Fibroblast of peridontal ligament (primary cell): Measurements from ENCODE around the gene TBK1.

Experiments
- DNase-seq: peaks from one replicate; pipeline ENCODE4 v3.0.0-alpha.2; 2010; ENCODE audit errors: extremely low read depth

Gene TBK1

GRCh38 chr12:64452559-64453329 lies 824 bp downstream of the TBK1 start:
- peak; percentile 91 for DNase-seq

GRCh38 chr12:64455506-64455905 lies 3.6 kb downstream of the TBK1 start:
- DNase-seq: no peak

GRCh38 chr12:64456119-64456518 lies 4.2 kb downstream of the TBK1 start:
- DNase-seq: no peak

DNA sequence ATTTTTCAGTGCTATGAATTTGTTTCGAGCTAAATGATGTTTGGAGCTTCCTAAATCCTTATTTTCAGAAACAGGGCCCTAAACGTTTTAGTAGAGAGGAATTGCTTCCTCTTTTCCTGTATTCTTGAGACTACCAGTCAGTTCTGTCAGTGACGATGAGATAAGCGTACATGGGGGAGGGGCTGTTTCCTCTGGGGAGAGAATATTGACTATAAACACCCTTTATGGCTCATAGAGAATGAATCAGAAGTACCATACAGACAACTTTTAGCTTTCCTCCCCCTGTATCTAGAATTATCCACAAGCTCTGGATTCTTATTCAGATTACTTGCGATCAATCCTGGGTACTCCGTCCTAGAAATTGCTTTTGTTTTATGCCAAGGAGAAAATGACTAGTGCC lies 5.1 kb downstream of the TBK1 start:
- DNase-seq: no peak

DNA sequence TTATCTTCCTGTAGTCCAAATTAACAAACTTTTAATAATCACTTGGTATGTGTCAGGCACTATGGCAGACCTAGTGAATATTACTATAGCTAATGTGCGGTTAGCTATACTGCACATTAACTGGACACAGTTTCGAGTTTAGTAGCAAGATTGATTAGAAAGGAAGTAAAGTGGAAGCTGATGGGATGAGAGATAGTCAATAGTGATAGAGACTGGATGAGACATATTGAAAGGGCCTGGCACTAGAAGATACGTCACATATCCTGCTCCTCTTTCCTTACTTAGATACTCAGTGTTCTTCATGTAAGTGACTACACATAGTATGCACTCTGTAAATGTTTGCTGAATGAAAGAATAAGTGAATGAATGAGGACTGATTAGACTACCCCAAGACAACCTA lies 5.5 kb downstream of the TBK1 start:
- DNase-seq: no peak

GRCh38 chr12:64457923-64458322 lies 6.0 kb downstream of the TBK1 start:
- no peak for DNase-seq

- peak; percentile 15 for DNase-seq
Measured at GRCh38 chr12:64459394-64459891, 7.5 kb downstream of the TBK1 start.

GRCh38 chr12:64461634-64462414 lies 9.9 kb downstream of the TBK1 start:
- peak; percentile 77 for DNase-seq

- DNase-seq: no peak
Measured at GRCh38 chr12:64466178-64466577, 14.3 kb downstream of the TBK1 start.

DNA sequence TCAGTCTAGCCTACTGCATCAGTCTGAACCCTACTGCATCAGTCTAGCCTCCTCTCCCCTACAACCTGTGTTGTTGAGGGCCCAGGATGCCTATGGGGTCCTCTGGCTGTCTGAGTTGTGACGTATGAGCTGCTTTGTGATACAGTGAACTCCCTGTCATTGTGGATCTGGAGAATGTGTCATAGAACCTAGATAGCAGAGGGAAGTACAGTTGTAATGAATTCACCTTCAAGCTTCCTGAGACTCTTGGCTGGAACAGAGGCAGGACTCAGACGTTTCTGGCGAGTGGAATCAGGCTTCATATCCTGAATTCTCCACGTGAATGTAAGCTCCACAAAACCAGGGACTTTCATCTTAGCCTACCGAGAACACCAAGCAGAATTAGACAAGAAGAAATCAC lies 17.0 kb downstream of the TBK1 start:
- no peak for DNase-seq

DNA sequence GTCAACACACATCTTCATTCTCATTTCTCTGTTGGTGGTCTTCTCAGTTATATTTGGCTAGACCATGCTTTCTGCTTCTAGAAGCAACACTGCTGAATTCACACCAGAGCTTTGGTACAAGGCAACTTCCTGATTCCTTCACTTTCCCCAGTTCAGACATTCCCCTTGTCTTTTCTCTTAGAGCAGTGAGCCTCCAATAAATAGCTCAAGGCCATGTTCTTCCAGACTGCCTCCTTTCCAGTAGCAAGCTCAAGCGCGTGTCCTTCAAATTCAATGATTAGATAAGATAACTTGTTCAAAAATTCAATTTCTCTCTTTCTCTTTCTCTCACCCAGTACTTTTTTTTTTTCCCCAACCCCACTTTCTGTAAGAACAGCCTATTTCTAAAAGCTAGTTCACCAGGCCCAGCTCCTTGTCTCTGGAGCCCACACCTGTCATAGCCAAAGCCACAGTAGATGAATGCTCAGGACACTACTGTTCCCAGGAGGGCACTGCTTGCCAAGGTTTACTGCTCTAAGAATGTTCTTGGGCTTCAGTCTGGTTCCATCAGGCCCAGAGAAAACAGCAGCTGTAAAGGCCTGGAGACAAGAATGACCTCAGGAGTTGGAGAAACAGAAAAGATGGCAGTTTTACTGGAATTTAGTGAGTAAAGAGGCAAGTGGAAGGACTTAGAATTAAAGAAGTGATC lies 17.7 kb downstream of the TBK1 start:
- no peak for DNase-seq

- no peak for DNase-seq
Measured at GRCh38 chr12:64470495-64470894, 18.6 kb downstream of the TBK1 start.

DNA sequence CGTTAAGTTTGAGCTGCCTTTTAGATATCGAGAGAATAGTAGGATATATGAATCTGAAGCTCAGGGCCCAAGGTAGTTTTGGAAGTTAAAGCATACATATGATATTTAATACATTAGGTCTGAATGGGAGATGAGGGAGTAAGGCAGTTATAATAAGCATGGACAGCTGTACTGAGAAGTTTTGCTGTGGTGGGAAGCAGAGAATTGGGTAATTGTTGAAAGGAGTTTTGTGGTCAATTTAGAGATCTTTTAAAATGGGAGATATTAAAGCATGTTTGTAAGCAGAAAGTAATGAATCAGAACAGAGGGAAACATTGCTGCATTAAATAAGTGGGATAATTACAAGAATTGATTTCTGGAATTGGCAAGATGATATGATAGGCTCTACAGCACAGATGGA lies 21.3 kb downstream of the TBK1 start:
- DNase-seq: no peak

DNA sequence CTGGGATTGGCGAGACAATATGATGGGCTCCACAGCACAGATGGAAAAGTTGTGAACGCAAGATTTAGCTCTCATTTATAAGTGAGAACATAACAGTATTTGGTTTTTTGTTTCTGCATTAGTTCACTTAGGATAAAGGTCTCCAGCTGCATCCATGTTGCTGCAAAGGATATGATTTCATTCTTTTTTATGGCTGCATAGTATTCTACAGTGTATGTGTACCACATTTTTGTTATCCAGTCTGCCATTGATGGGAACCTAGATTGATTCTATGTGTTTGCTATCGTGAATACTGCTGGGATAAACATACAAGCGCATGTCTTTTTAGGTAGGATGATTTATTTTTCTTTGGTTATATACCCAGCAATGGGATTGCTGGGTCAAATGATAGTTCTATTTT lies 23.6 kb downstream of the TBK1 start:
- no peak for DNase-seq

DNA sequence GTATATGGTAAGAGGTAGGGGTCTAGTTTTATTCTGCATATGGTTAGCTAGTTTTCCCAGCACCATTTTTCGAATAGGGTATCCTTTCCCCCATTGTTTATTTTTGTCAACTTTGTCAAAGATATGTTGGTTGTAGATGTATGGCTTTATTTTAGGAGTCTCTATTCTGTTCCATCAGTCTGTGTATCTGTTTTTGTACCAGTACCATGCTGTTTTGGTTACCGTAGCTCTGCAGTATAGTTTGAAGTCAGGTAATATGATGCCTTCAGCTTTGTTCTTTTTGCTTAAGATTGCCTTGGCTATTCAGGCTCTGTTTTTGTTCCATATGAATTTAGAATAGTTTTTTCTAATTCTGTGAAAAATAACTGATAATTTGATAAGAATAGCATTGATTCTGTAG lies 24.9 kb downstream of the TBK1 start:
- DNase-seq: no peak

DNA sequence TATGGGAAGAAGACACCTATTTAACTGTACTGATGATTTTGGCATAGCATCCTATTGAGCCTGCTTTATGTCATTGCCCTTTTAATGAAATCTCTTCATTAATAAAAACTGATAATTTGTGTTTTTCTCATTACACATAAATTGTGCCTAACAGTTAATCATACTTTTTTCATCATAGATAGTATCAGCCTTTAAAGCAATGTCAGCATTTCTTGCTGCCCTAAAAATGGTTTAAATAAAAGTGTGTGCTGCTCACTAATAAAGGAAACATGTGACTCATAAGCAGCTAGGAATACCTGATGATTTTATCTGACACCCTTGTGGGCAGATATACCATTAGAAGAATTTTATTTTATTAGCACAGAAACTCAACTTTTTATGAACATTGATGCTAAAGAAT lies 26.7 kb downstream of the TBK1 start:
- DNase-seq: no peak

GRCh38 chr12:64480148-64480547 lies 28.2 kb downstream of the TBK1 start:
- DNase-seq: peak; percentile 50

GRCh38 chr12:64486657-64487056 lies 34.7 kb downstream of the TBK1 start:
- no peak for DNase-seq

GRCh38 chr12:64491718-64492117 lies 39.8 kb downstream of the TBK1 start:
- DNase-seq: no peak

DNA sequence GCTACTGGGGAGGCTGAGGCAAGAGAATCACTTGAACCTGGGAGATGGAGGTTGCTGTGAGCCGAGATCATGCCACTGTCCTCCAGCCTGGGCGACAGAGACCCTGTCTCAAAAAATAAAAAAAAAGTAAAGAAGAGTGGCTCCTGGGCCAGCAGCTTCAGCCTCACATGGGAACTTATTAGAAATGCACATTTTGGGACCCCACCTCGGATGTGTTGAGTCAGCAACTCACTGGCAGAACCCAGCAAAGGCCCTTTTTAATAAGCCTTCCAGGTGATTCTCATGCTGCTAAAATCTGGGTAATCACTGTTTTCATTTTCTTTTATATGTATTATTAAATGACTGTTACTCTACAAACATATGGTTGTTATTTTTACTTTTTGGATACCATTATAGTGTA lies 41.6 kb downstream of the TBK1 start:
- DNase-seq: no peak

- no peak for DNase-seq
Measured at GRCh38 chr12:64494998-64495729, 43.2 kb downstream of the TBK1 start.
